Uterus (tissue), 4 donors: ENCODE results near the gene RTN3. TPM values are rescaled to one million over a fixed set of nuclear protein-coding genes. Genes with fewer than 3 reads are reported as not detected.

Experiments
- DNase-seq, 2 donors: peaks; one replicate each; pipeline ENCODE4 v3.0.0-alpha.2; 2019 to 2020
- H3K27ac ChIP-seq, 2 donors: fragments of 200-600 bp; sonication (generic); 1 replicate in 1 of 2; 2 replicates in 1 of 2; pipeline ENCODE4 v1.5.1; 2016 to 2018
- H3K27me3 ChIP-seq, 2 donors: fragments of 200-600 bp; sonication (generic); one replicate each; pipeline ENCODE4 v1.5.1; 2018 to 2019; ENCODE audit warnings: control low read depth in 1 of 2
- H3K36me3 ChIP-seq, 2 donors: fragments of 200-600 bp; sonication (generic); one replicate each; pipeline ENCODE4 v1.5.1; 2019; ENCODE audit warnings: control low read depth in 1 of 2
- H3K4me1 ChIP-seq, 2 donors: fragments of 200-600 bp; sonication (generic); one replicate each; pipeline ENCODE4 v1.5.1; 2018 to 2019; ENCODE audit warnings: control low read depth in 1 of 2
- H3K4me3 ChIP-seq, 2 donors: fragments of 200-600 bp; sonication (generic); 1 replicate in 1 of 2; 2 replicates in 1 of 2; pipeline ENCODE4 v1.5.1; 2018 to 2019; ENCODE audit warnings: mild to moderate bottlenecking in 1 of 2
- H3K9me3 ChIP-seq, 2 donors: fragments of 200-600 bp; sonication (generic); one replicate each; pipeline ENCODE4 v1.5.1; 2019; ENCODE audit warnings: control low read depth in 1 of 2
- CTCF ChIP-seq, 4 experiments: fragments of 200-600 bp in 2 of 4; fragments of 450-650 bp in 2 of 4; sonication (generic) in 2 of 4; IDR thresholded peaks; one replicate each; pipeline ENCODE4 v1.5.1; 2016 to 2019; ENCODE audit warnings: antibody characterized with exemption in 4 of 4, mild to moderate bottlenecking in 2 of 4, moderate library complexity in 1 of 4
- POLR2A ChIP-seq, 2 donors: fragments of 450-650 bp; IDR thresholded peaks; one replicate each; pipeline ENCODE4 v1.6.1; 2016; ENCODE audit warnings: antibody characterized with exemption in 2 of 2, mild to moderate bottlenecking in 1 of 2, moderate library complexity in 1 of 2
- intact Hi-C: fragments of 100-400 bp; cut with DNase I; formaldehyde crosslinking; loops from one replicate; pipeline ENCODE4 v1.15.1; 2023; ENCODE audit warnings: low total_unique reads
- total RNA-seq, 4 donors: library from RNA; depleted of rRNA in 3 of 4; stranded (reverse); fragments of >200 nt in 3 of 4; gene quantifications; one replicate each; pipeline versions ENCODE4 v1.1.0 to v1.2.4, GENCODE V29; 2014 to 2023
- donor health status: DM: yes; HTN: yes; CAD: no.

RTN3 gene
- total RNA-seq, 4 donors from 2014 or later = 52.5 to 86.8 (median 63.9) TPM

GRCh38 chr11:63795066-63795465 is 113.8 kb downstream of the RTN3 start:
- no peaks in the 10 kb centered on the region for H3K27me3 ChIP-seq
- H3K9me3 ChIP-seq = no peaks in the 10 kb centered on the region
- TF ChIP-seq CTCF (IDR thresholded peaks at IDR 0.05) (no peak), POLR2A (IDR thresholded peaks at IDR 0.05) (no peak)
- DNase-seq = no peak
- intact Hi-C loops = no loop called here
- H3K4me3 ChIP-seq = no peak overlapping the region
- no peaks in the 10 kb centered on the region for H3K36me3 ChIP-seq
- H3K4me1 ChIP-seq = no peaks in the 10 kb centered on the region
- H3K27ac ChIP-seq = no peak overlapping the region

GRCh38 chr11:63800921-63801320 is 119.6 kb downstream of the RTN3 start:
- Histone ChIP-seq H3K4me1 (no peaks in the 10 kb centered on the region), H3K4me3 (no peak overlapping the region), H3K36me3 (no peaks in the 10 kb centered on the region), H3K9me3 (no peaks in the 10 kb centered on the region), H3K27me3 (no peaks in the 10 kb centered on the region), H3K27ac (no peak overlapping the region)
- TF ChIP-seq POLR2A (IDR thresholded peaks at IDR 0.05) = no peak
- no peak for TF ChIP-seq CTCF (IDR thresholded peaks at IDR 0.05)
- no peak for DNase-seq
- intact Hi-C loops = no loop called here

- TF ChIP-seq POLR2A (IDR thresholded peaks at IDR 0.05) (no peak), CTCF (IDR thresholded peaks at IDR 0.05) (no peak)
- Histone ChIP-seq H3K4me1 (no peaks in the 10 kb centered on the region), H3K36me3 (no peaks in the 10 kb centered on the region), H3K4me3 (no peak overlapping the region), H3K27me3 (no peaks in the 10 kb centered on the region), H3K9me3 (no peaks in the 10 kb centered on the region), H3K27ac (no peak overlapping the region)
- intact Hi-C loops = no loop called here
- DNase-seq = no peak
Measured at GRCh38 chr11:63802637-63803414, 121.5 kb downstream of the RTN3 start.

- H3K36me3 ChIP-seq = no peaks in the 10 kb centered on the region
- H3K4me3 ChIP-seq = no peak overlapping the region
- intact Hi-C loops = no loop called here
- H3K27me3 ChIP-seq = no peaks in the 10 kb centered on the region
- no peaks in the 10 kb centered on the region for H3K4me1 ChIP-seq
- no peak overlapping the region for H3K27ac ChIP-seq
- no peak for DNase-seq
- TF ChIP-seq POLR2A (IDR thresholded peaks at IDR 0.05) (no peak), CTCF (IDR thresholded peaks at IDR 0.05) (no peak)
- H3K9me3 ChIP-seq = no peaks in the 10 kb centered on the region
Measured at GRCh38 chr11:63804259-63804658, 123.0 kb downstream of the RTN3 start.

- no peak for DNase-seq
- no peak for TF ChIP-seq CTCF (IDR thresholded peaks at IDR 0.05)
- Histone ChIP-seq H3K27ac (no peak overlapping the region), H3K27me3 (no peaks in the 10 kb centered on the region), H3K4me1 (no peaks in the 10 kb centered on the region), H3K4me3 (no peak overlapping the region), H3K9me3 (no peaks in the 10 kb centered on the region), H3K36me3 (no peaks in the 10 kb centered on the region)
- intact Hi-C loops = no loop called here
Measured at GRCh38 chr11:63805844-63806415, 124.6 kb downstream of the RTN3 start.
